ENCODE data around the gene COMMD7.

DNA sequence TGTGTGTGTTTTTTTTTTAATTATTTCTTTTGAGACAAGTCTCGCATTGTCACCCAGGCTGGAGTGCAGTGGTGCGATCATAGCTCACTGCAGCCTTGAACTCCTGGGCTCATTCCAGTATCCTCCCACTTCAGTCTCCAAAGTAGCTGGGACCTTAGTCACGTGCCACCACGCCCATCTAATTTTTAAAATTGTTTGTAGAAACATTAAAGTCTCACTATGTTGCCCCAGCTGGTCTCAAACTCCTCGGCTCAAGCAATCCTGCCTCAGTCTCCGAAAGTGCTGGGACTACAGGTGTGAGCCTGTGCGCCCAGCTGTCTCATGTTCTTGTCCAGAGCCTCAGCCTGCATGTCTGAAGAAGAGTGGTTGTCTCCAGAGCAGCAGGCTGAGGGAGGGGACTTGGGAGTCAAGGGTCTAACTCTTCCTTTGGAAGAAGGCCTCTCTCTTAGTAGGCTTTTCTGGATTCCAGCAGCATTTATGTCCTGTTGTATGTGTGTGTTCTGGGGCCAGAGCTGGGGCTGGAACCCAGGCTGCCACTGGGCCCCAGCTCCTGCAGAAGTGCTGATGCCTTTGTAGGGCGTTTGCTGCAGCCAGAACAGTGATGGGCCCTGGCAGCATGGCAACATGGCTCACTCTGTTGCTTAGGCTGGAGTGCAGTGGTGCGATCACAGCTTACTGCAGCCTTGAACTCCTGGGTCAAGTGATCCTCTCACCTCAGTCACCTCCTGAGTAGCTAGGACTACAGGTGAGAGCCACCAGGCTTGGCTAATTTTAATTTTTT, 24.3 kb upstream of the COMMD7 start:
- TF ChIP-seq EHMT2 (IDR thresholded peaks at IDR 0.05) (no peak), ZNF12 (CRISPR knock-in tag; IDR thresholded peaks at IDR 0.05) (no peak), CTCF (IDR thresholded peaks at IDR 0.05 in 2 of 3, conservative IDR thresholded peaks at IDR 0.05 in 1 of 3; ENCODE audit: insufficient read depth in 2 of 3, low read depth in 1 of 3, low read length in 3 of 3) (no peak), ETV6 (IDR thresholded peaks at IDR 0.05; ENCODE audit: borderline replicate concordance in 1 of 2, low read depth in 2 of 2, low read length in 1 of 2) (no peak), ETV6 (CRISPR knock-in tag; IDR thresholded peaks at IDR 0.05; ENCODE audit: borderline replicate concordance) (no peak)
